Kidney capillary endothelial cell (primary cell): Measurements from ENCODE around the gene PNCK.

Experiments used
- DNase-seq: peaks from one replicate; pipeline ENCODE4 v3.0.0-alpha.2; 2018; ENCODE audit warnings: low spot score

PNCK gene

DNA sequence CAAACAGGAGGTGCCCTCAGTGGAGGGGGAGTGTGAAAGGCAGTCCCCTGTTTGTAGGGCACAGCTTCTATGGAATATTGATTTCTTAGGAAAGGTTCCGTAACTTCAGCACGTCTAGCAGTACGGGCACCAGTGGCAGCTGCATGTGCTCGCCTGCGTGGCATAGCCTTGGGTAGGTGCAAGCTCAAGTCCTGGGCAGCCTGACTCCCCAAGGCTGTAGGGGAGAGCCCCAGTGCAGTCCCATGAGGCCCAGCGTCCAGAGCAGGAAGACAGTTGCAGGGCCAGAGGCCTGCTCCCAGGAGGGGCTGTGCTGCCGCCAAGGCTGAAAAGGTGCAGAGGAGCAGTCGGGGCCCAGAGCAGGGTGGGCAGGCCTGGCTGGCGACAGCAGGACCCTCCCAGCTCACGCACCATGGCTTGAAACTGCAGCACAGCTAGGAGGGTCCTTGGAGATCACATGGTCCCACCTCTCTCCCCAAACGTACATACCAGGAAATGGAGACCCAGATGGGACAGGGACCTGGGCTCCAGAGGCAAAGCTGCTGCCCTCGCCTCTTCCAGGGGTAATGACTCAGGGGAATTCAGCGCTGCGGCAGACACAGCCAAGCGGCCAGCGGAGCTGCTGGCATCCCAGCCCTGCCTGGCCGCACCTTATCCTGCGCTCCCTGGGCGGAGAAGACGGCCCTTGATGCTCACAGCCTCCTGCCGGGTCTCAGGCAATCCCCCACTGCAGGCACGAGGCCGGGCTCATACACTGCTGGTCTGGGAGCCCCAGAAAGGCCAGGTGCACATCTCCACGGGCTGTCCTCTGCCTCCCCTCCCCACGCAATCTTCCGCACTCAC, 32.7 kb downstream of the PNCK start:
- DNase-seq: no peak

DNA sequence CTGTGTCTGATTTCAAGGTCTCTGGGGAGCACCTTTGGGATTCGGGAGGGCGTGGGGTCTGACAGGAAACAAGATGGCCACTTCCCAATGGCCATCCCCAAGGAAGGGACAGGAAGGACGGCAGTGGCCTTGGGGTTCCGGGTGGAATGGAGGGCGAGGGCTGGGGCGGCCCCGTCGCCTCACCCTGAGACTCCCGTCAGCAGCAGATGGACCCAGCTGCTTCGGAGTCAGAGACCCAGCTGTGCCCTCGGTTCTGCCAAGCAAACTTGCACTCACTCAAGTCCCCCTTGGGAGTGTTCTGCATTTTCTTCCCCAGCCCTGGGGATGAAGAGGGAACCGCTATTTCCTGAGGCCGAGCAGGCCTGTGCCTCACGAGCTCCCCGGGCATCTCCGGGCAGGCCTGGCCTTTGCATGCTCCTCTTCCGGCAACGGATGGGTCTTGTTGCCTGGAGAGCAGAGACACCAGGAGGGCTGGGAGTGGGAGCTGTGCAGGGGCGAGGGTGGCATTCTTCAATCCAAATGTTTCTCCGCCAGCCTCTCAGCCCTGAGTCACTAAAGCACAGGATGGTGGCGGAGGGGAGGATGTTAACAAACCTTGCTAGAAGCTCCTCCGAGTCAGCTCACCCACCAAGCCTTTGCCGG, 33.4 kb downstream of the PNCK start:
- DNase-seq: no peak

DNA sequence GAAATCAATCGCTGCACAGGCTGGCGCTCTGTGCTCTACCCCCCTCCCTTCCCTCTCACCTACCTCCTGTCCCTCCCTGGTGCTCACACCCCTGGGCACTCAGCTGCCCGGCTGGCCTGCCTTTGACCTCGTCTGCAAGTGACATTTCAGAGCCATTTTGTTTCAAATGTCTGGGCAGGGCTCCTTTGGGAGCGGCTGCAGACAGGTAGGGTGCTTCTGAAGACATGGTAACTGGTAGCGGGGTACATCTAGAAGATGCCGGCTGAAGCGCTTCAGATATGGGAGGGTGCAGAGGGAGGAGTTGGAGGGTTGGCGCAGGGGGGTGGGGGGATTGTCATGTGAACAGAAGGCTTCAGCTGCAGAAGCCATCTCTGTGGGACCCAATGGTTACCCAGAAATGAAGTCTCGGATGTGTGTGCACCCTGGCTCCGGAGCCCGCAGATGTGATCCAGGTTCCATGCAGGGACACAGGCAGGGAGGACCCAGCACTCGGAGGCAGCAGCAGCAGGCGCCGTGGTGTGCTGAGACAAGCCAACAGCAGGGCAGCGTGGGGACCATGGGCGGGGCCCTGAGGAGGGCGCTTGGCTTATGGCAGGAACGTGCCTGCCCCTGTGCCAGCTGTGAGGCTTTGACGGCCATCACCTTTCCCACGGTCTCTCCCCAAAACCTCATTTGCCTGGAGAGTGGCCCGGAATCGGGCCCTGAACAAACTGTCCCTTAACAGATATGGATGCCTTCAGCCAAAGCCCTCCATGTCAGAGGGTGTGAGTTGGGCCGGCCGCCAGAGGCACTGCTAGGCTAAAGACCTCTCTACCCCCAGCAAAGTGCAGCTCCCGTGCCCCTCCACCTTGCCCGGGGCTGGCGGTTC, 34.2 kb downstream of the PNCK start:
- DNase-seq: no peak

DNA sequence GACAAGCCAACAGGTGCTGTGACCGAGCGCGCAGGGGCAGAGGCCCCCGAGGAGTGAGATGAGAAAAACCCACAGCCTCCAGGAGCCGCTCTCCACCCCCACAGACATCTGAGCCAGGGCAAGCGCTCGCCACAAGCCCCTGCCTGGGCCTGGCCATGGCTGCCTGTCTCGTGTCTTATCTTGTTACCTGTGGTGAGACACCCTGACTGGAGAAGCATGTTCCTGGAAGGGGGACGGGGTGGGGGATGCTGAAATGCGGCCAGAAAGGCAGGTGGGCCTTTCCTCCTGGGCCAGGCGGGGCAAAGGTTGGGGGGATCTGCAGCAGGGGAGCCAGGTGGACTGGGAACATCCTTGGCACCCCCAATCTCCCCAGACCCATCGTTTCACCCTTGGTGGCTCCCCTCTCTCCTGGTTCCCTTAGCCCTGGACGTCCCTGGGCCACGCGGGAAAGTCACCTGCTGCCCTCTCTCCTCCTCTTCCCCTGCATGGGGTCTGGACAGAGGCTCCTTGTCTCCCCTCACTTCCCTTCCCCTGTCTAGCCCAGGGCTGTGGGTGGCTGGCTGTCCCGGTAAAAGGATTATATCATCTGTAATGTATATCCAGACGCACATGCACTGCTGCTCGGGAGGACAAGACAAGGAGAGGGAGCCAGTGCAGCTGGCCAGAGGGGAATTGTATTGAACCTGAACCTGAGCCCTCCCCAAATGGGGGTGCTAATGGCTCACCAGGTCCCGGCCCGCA, 35.0 kb downstream of the PNCK start:
- no peak for DNase-seq

DNA sequence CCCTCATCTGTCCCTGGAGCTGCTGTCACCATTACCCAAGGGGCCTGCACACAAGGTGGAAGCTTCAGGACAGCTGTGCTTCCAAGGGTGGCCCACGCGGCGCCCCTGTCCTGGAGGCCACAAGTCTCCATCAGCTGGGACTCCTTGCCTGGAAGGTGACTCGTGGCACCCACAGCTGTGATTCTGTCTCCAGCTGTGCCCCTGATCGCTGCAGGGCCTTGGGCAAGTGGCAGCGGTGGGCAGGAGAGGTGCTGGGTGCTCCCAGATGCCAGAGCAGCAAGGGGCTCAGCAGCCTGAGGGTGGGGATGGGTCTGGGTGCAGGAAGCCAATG, 35.6 kb downstream of the PNCK start:
- no peak for DNase-seq

DNA sequence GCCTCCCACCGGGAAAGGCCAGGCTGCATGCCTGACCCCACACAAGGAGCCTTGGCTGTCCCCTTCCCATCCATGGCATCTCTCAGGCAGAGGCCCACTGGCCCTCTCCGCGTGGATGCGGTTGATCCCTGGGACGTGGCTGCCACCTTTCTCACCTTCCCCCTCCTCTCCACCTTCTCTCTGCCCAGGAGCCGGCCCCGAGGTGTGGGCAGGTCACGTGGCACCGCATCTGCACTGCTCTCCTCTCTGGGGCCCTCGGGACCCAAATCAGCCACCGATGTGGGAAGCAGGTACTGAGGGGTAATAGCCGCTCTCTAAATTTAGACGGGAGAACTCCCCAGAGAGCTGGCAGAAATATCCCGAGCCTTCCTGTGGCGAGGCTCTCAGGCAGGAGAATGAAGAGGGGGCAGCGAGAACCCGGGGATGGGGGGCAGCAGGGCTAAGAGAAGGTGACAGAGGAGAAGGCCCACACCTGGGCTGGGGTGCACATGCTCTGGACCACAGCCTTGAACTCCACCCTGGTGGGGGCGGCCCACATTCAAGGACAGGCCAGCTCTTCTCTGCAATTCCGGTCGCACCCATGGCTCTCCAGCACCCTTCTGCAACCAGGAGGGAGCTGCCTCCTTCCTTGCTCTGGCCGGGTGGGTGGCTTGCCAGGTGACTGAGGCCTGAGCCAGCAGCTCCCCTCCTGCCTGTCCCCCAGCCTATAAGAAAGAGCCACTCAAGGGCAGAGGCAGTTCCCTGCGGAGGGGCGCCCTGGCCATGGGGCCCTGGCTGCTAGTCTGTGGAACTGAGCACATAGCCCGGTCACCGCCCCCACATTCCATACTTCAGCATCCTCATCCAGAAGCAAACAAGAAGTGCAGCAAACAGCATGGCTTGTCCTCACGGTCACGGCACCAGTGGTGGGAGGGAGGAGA, 36.2 kb downstream of the PNCK start:
- no peak for DNase-seq

DNA sequence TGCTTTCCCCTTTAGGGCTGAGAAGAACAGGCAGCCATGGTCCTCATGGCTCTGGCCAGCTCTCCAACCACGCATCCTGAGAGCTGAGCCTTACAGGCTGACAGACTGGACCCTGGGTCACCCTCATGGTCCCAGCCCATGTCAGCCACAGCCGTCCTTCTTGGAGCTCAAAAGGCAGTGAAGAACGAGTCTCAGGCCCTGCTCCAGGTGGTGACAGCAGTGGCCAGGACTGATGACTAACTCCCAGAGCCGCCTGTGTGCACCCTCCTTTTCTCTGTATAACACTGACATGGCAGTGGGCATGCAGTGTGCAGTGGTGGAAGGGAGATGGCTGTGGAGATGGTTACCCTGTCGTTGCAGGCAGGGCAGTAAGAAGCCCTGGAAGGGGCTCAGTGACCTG, 36.9 kb downstream of the PNCK start:
- DNase-seq: no peak

DNA sequence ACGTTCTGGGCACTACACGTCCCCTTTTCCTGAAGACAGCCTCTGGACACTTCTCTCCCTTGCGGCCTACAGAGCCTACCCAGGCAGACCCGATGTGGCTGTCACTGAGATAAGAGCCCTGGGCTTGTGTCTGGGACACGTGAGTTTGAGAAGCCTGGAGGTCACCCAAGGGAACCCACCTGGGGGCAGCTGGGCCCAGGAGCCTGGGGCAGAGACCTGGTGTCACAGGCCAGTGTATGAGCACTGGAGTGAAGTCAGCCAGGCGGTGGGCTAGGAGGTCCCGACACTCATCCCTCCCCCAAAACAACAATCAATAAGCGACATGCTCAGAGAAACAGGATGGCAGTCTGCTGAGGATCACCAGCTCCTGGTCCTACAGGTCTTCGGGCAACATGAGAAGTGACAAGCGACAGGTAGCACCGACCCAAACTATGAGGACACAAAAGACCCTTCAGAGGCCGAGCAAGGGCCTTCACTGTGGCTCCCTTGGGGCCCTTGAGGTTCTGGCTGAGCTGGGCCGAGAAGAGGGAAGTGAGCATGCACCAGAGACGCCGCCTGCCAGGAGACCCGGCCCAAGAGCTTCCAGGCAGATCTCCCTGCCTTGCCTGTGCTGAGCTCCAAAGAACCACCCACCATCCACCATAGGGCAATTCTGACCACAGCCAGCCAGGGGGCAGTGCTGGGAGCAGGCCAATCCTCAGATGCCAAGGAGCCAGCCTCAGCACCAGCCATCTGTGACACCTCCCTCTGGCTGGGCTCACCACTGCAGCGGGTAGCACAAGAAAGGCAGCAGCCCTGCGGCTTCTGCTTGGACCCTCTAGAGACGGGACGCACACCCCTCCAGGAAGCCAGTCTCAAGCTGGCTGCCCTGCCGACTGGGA, 37.6 kb downstream of the PNCK start:
- no peak for DNase-seq

DNA sequence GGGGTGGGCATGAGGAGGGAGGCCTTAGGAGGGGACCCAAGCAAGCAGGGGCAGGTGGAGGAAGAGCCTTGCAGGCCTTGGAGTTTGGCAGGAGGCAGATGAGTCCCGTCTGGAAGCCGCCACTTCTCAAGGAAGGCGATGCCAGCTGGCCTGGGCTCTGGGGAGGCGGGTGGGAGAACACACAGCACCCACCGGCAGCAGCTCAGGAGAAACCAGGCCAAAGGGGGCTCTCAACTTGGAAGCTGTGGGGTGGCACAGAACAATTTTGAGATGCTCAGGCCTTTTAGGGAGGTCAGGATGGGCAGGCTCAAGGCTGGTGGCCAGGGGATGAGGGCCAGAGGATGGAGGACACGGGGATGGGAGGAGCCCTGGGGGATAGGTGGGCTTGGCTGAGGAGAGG, 38.2 kb downstream of the PNCK start:
- DNase-seq: no peak

DNA sequence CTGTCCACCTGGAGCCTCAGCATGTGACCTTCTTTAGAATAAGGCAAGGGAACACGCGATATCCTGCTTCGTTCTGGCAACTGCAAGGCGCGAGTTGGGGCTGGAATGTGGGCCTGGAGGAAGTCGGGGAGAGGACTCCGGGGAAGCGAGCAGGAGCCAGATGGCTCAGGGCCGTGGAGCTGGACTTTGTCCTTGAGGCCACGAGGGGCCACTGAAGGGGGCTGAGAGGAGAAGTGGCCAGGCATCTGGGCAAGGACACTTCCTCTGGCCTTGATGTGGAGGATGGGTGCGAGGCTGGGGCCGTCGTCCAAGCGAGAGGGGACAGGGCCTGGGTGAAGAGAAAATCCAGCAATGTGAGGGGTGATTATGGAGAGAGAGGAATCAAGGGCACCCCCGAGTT, 38.8 kb downstream of the PNCK start:
- no peak for DNase-seq

DNA sequence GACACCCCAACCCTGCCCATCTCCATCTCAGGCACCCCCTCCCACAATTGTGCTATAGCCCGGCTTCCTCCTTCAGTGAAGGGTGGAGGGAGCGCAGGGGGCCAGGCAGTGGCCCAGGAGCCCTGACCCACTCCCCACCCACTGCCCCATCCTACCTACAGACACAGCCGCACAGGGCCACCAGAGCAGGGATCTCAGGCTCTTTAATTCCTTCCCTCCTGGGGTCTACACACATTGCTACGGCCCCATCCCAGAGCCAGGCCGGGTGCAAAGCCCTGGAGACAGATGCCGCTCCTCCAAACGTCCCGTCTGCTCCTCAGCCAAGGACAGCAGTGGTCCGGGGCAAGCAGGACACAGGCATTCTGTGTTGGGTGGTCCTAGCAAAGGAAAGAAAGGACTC, 39.4 kb downstream of the PNCK start:
- DNase-seq: no peak

DNA sequence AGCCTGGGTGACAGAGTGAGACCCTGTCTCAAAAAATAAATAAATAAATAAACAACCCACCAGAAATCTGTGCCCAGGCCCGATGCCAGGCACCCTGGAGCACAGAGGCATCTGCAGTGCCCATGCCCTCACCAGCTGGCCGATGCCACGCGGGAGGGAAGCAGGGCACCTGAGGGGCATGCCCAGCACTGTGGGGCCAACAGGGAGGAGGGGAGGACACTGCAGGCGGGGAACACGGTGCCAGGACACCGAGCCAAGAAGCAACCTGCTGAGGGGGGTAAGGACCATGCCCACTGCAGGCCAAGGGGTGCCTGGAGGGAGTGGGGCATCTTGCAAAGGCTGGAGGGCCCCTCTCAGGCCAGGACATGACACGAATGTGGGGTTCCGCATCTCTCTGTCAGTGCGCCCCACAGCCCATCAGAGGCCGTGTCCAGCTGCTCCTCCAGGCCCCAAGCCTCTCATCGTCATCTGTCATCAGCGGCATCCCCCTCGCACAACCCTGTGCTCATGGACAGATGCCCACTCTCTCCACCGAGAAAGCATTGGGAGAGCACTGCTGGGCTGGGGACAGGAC, 39.9 kb downstream of the PNCK start:
- no peak for DNase-seq

DNA sequence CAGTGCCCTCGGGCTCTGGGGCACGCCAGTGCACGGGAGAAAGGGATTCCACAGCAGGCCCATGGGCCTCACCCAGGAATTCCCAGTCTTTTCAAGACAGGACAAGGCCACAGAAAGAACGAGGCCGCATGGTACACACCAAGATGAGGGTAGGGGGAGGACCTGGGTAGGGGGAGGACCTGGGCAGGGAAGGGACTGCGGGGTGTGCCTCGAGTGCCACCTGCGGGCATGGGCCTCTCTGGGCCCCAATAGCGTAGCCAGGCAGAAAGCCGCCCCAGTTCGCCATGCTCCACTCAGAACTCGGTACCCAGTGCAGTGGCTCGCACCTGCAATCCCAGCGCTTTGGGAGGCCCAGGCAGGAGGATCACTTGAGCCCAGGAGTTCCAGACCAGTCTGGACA, 40.6 kb downstream of the PNCK start:
- no peak for DNase-seq

DNA sequence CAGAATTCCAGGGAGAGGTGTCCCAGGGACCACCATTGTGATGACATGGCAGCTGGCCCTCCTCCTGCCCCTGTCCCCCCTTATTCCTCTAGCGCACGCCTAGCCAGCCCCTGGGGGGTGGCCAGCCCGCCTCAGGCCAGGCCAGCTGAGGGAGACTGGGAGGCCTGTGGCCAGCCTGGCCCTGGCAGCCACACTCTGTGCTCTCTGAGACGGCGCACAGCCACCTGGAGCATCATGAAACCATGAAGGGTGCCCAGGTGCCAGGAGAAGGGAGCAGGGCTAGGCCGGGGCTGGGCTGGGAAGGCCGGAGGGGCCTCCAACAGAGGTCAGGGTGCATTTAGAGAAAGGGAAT, 41.0 kb downstream of the PNCK start:
- no peak for DNase-seq

DNA sequence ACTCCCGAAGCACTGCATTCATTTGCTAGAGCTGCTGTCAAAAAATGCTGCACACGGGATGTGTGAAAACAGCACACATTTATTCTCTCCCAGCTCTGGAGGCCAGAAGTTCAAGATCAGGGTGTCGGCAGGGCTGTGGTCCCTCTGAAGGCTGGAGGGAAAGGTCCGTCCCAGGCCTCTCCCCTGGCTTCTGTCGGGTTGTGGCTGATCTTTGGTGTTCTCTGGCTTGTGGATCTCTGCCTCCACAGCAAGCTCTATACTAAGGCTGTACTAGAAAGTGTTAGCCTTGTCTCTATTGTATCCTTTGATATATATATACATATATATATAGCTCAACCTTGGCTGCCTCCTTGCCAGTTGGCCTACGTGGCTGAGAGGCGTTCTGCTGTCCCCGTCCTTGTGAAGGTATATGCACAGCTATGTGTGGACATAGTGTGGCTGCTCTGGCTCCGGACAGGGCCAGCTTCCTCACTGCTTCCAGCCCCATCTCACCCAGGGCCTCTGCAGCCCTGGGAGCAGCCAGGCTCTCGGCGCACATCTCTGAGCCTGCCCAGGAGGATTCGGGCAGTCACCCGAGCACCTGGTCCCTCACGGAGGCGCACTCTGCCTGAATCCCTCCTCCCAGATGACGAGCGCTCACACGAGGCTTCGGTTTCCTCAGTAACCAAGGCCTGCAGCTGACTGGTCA, 41.6 kb downstream of the PNCK start:
- DNase-seq: no peak

DNA sequence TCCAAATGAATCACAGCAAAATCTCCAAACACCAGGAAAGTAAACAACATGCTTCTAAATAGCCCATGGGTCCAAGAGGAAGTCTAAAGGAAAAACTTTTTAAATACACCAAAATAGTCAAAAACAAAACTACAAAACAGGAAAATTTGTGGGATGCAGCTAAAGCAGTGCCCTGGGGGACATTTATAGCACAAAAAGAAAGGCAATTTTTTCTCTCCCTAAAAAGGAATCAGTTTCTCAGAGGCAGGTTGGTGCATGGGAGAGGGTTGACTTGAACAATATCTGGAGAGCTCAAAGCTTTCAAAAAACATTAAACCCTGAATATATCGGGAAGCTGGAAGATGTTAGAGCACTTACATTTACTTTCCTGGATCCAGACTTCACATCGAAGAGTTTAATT, 42.3 kb downstream of the PNCK start:
- no peak for DNase-seq

DNA sequence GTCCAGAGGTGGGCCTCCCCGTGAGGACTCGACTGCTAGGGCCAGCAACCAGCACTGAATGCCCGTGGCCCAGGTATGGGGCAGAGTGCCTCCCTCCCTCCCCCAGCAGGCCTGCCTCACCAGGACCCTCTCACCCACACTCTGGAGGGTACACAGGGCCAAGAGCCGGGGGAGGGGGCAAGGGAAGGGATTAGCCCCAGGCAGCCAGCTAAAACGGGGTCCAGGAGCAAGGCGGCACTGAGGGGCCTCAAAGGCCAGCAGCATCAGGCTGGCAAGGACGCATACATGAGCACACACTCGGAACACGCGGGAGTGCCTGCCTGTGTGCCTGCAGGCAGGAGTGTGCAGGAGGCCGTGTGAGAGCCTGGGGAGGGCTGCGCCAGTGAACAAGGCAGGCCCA, 44.9 kb downstream of the PNCK start:
- DNase-seq: no peak

DNA sequence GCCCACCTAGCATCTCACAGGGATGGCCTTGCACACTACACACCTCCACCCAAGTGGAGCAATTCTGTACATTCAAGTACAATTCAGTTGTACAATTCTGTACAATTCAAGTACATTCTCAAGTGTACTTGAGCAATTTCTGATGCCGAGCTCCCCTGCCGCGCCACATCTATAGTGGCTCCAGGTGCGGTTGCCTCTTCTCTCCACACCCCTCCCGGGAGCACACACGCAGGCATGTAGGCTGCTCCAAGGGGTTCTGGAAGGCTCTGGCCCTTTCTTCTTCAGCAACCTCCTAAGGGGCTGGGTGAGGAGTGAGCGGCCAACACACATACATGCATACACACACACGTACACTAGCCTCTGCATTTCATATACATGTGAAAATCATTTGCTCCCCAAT, 45.5 kb downstream of the PNCK start:
- DNase-seq: no peak

DNA sequence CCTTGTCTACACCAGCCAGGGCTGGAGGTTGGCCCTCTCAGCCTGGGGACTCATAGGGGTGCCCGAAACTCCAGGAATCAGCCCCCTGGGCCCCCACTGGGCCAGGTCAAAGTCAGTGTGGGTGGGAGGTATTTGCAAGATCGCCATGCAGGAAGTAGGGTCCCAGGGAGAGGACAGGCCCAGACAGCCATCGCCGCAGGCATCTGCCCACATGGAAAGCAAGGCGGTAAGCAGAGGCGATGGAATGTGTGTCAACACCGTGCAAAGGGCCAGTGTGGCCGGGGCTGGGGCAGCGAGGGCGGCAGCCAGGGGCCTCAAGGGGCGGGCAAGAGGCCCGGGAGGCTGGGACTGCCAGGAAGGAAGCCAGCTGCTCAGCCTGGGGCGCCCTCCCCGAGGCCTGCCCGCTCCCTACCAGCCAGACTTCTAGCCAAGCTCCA, 45.9 kb downstream of the PNCK start:
- DNase-seq: no peak
